Measurements from ENCODE around the gene ANO10.

Gene ANO10

DNA sequence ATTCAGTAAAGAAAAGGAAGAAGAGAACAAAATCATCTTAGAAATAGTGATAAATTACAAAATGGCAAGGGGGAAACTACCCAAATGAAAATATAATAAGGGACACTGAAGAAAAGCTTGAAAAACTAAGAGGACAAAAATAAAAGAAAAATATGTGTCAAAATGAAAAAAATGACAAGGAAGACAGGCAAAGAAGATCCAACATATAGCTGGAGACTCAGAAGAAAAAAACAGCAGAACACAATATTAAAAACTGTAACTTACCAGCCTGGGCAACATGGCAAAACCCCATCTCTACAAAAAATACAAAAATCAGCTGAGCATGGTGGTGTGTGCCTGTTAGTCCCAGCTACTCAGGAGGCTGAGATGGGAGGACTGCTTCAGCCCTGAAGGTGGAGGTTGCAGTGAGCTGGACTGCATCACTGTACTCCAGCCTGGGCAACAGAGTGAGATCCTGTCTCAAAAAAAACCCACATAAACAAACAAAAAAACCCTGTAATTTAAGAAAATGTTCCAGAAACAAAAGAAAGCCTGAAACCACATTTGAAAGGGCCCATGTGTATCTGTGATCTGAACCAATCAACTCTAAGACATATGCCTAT is 93.2 kb downstream of the ANO10 start:
- DNase-seq (ENCODE audit: extremely low read depth, low read depth): no peak
- TF ChIP-seq, protein P1, sequence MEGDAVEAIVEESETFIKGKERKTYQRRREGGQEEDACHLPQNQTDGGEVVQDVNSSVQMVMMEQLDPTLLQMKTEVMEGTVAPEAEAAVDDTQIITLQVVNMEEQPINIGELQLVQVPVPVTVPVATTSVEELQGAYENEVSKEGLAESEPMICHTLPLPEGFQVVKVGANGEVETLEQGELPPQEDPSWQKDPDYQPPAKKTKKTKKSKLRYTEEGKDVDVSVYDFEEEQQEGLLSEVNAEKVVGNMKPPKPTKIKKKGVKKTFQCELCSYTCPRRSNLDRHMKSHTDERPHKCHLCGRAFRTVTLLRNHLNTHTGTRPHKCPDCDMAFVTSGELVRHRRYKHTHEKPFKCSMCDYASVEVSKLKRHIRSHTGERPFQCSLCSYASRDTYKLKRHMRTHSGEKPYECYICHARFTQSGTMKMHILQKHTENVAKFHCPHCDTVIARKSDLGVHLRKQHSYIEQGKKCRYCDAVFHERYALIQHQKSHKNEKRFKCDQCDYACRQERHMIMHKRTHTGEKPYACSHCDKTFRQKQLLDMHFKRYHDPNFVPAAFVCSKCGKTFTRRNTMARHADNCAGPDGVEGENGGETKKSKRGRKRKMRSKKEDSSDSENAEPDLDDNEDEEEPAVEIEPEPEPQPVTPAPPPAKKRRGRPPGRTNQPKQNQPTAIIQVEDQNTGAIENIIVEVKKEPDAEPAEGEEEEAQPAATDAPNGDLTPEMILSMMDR (IDR thresholded peaks at IDR 0.05; ENCODE audit: low read depth, low read length, missing control alignments): no peak
- no peak overlapping the region for H3K4me3 ChIP-seq (replicated peaks; ENCODE audit: low read depth, low read length)

- no peak overlapping the region for H3K4me3 ChIP-seq (replicated peaks; ENCODE audit: low read depth, low read length)
- TF ChIP-seq, protein P1 (IDR thresholded peaks at IDR 0.05; ENCODE audit: low read depth, low read length, missing control alignments): no peak
- no peak for DNase-seq (ENCODE audit: extremely low read depth, low read depth)
These were observed 94.9 kb downstream of the ANO10 start for GRCh38 chr3:43526956-43527355.

DNA sequence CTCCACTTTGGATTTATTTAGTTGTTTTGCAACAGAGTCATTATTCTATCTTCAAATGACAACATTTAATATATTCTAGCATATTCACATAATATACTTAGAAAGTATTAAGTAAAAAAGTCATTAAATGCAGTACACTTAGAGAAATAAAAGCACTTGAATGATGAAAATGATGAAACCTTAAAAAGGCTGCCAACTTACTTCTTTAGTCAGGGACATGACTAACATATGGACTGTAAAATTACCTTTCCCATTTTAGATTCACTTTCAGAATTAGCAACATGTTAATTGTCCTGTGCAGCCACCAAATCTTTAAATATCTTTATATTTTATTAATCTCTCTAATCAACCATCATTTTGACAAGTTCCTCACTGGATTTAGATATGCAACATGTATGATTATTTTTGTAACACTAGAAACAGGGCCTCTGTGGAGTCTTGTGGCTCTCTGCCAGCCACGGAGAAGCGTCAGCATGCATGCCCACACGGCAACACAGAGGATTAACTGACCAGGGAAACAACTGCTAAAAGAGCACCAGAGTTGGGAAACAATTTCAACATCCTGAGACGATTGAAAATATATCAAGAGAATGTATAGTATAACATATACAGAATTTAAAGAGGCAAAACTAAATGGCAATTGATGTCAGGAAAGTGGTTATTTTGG is 95.7 kb downstream of the ANO10 start:
- TF ChIP-seq, protein P1 (IDR thresholded peaks at IDR 0.05; ENCODE audit: low read depth, low read length, missing control alignments): no peak
- DNase-seq (ENCODE audit: extremely low read depth, low read depth): no peak
- H3K4me3 ChIP-seq (replicated peaks; ENCODE audit: low read depth, low read length): no peak overlapping the region

GRCh38 chr3:43525386-43525785 is 96.4 kb downstream of the ANO10 start:
- TF ChIP-seq, protein P1 (IDR thresholded peaks at IDR 0.05; ENCODE audit: low read depth, low read length, missing control alignments): no peak
- DNase-seq (ENCODE audit: extremely low read depth, low read depth): no peak
- H3K4me3 ChIP-seq (replicated peaks; ENCODE audit: low read depth, low read length): no peak overlapping the region

- H3K4me3 ChIP-seq (replicated peaks; ENCODE audit: low read depth, low read length): no peak overlapping the region
- TF ChIP-seq, protein P1 (IDR thresholded peaks at IDR 0.05; ENCODE audit: low read depth, low read length, missing control alignments): no peak
- no peak for DNase-seq (ENCODE audit: extremely low read depth, low read depth)
These were observed 98.3 kb downstream of the ANO10 start for GRCh38 chr3:43523454-43524053.

DNA sequence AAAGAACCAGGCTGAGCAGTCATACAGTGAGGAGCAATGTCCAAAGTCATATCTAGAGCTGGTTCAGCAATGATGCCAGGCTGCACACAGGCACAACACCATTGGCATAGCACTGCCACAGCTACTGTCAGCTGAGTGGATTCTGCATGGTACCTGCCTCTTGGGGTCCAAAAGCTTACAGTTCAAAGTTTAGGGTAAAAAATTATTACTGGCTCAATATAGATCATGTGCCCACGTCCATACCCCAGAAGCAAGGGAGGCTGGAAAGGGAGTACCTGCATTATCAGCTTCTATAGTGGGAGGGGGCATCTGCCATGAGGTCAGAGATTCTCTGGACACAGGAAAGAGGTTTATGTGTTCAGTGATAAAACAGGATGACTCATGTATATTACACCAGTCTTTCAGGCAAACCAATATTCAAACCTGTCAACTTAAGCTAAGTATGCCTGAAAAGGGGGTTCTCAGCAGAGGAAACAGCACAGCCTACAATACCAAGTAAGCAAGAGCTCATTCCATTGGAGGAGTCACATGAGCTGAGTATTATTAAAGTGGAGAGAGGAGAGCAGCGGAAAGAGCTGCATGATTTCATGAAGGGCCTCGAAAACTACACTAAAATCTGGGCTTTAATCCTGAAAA is 99.0 kb downstream of the ANO10 start:
- no peak overlapping the region for H3K4me3 ChIP-seq (replicated peaks; ENCODE audit: low read depth, low read length)
- DNase-seq (ENCODE audit: extremely low read depth, low read depth): no peak
- TF ChIP-seq, protein P1 (IDR thresholded peaks at IDR 0.05; ENCODE audit: low read depth, low read length, missing control alignments): no peak

Data from HFF-Myc (cell line).